CD1c-positive myeloid dendritic cell (primary cell): ENCODE data around the gene EIF2B4.
"Not testable (repeated sequence)": the region's sequence is repeated elsewhere in the genome, so short reads cannot be mapped to it uniquely, and the experiment has no call there.

Experiments
- DNase-seq: peaks from one replicate; pipeline ENCODE4 v3.0.0-alpha.2; 2016; ENCODE audit errors: extremely low spot score

The EIF2B4 gene

GRCh38 chr2:27377618-27378095 is 7.5 kb upstream of the EIF2B4 start:
- DNase-seq: no peak

- DNase-seq: no peak
These were observed 6.9 kb upstream of the EIF2B4 start for GRCh38 chr2:27376866-27377617.

GRCh38 chr2:27376151-27376865 is 6.2 kb upstream of the EIF2B4 start:
- no peak for DNase-seq

GRCh38 chr2:27375513-27376099 is 5.5 kb upstream of the EIF2B4 start:
- DNase-seq: no peak

- DNase-seq: no peak
These were observed 3.4 kb upstream of the EIF2B4 start for GRCh38 chr2:27373567-27373966.

GRCh38 chr2:27372937-27373336 is 2.8 kb upstream of the EIF2B4 start:
- no peak for DNase-seq

GRCh38 chr2:27370816-27371620 is 880 bp upstream of the EIF2B4 start:
- peak; percentile 88 for DNase-seq

GRCh38 chr2:27369471-27370025 is 590 bp downstream of the EIF2B4 start:
- DNase-seq: no peak

- no peak for DNase-seq
These were observed 6.2 kb downstream of the EIF2B4 start for GRCh38 chr2:27363933-27364332.

GRCh38 chr2:27362678-27363420 is 7.3 kb downstream of the EIF2B4 start:
- no peak for DNase-seq

- DNase-seq: peak; percentile 98
These were observed 13.6 kb downstream of the EIF2B4 start, which contains the start of gene GTF3C2 for GRCh38 chr2:27356382-27357181. Gene GTF3C2, minus strand, starts transcription at chr2:27356764. Its CDS starts 13,210 bp downstream, at chr2:27343554.

- DNase-seq: peak; percentile 85
These were observed 14.1 kb downstream of the EIF2B4 start for GRCh38 chr2:27356056-27356381.

- DNase-seq: no peak
These were observed 15.6 kb downstream of the EIF2B4 start for GRCh38 chr2:27354597-27354927.

- DNase-seq: peak; percentile 45
These were observed 16.2 kb downstream of the EIF2B4 start for GRCh38 chr2:27353762-27354596.

- DNase-seq: not testable (repeated sequence)
These were observed 16.8 kb downstream of the EIF2B4 start for GRCh38 chr2:27353386-27353761.

GRCh38 chr2:27351802-27352598 is 18.1 kb downstream of the EIF2B4 start:
- no peak for DNase-seq

GRCh38 chr2:27350106-27350693 is 19.9 kb downstream of the EIF2B4 start:
- DNase-seq: no peak

GRCh38 chr2:27347641-27348040 is 22.5 kb downstream of the EIF2B4 start:
- DNase-seq: no peak
